Stimulated activated CD4-positive, alpha-beta T cell treated with anti-CD3 and anti-CD28 coated beads, Interleukin-2, amount 100 ng/mL, for 4 hours (primary cell): Measurements from ENCODE around the gene PER1.
"Not testable (repeated sequence)": the region's sequence is repeated elsewhere in the genome, so short reads cannot be mapped to it uniquely, and the experiment has no call there.

Source experiments
- DNase-seq: peaks from one replicate; pipeline ENCODE4 v3.0.0-alpha.2; 2020; ENCODE audit warnings: low read depth

PER1 gene

GRCh38 chr17:8173056-8173870 is 21.1 kb upstream of the PER1 start:
- peak; percentile 75 for DNase-seq

GRCh38 chr17:8170186-8170585 is 18.0 kb upstream of the PER1 start:
- DNase-seq, result not testable (repeated sequence)

DNA sequence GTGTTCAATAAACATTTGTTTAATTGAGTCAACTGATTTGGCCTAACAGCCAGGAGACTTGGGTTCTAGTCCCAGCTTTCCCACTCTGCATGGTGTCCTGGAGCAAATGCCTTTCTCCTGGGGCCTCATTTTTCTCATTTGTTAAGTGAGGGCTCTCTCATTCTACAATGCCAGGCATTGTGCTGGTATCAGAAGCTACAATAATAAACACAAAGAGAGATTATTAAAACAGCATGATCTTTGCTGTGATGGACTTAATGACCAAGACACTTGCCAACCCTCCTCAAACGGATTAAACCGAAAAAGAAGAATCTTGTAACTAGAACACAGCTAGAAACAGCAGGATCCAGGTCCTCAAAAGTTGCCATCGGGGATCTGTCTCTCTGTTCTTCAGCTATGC is 15.3 kb upstream of the PER1 start:
- DNase-seq, result no peak

GRCh38 chr17:8166731-8167130 is 14.5 kb upstream of the PER1 start:
- no peak for DNase-seq

DNA sequence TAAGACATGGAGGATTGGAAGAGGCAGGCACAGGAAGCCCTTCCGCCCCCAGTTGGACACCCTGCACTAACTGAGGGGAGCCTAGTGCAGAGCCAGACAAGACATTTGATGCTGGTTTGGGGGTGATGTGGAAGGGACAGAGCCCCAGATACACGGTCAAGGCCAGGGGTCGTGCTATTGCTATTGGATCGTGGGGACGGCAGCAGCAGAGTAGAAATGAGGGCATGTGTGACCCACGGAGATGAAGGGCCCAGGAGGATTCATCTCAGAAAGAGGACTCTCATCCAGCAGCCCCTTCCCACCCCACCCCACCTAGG is 12.6 kb upstream of the PER1 start:
- no peak for DNase-seq

GRCh38 chr17:8163978-8164814 is 12.0 kb upstream of the PER1 start:
- DNase-seq, result no peak

GRCh38 chr17:8162997-8163977 is 11.1 kb upstream of the PER1 start:
- no peak for DNase-seq

DNA sequence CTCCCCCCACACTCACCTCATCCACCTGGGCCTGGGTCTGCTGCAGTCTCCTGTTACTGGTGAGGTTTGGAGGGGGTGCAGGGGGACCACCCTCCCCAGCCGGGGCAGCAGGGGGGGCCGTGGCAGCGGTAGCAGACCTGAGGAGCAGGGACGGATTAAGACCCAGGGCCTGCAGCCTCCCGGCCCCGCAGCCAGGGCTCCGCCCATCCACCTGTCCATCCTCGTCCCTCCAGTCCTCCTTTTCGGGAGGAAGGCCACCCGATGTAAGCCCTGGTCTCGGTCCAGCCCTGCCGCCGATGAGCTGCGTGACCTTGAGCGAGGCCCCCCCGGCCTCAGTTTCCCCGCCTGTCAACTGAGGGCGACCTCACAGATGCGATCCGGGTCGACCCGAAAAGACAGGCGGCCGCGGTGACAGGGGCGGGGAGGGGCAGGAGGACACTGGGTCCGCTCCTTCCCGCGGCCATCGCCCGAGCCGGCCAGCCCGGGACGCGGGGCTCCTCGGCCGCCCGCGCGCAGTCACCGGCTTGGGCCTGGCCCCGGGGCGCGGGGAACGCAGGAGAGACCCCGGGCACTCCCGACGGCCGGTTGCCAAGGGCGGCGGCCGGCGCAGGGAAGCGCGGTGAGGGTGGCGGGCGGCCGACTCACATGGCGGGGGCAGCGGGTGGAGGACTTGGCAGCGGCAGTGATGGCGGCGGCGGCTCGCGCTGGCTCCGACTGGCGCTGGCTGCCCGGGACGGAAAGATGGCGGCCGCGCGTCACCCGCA is 10.2 kb upstream of the PER1 start, which contains the start of gene VAMP2:
VAMP2 (minus strand) TSS at position 716 of the 764 bp plus-strand sequence; CDS start at position 647, 69 bp downstream.
- peak; percentile 72 for DNase-seq

DNA sequence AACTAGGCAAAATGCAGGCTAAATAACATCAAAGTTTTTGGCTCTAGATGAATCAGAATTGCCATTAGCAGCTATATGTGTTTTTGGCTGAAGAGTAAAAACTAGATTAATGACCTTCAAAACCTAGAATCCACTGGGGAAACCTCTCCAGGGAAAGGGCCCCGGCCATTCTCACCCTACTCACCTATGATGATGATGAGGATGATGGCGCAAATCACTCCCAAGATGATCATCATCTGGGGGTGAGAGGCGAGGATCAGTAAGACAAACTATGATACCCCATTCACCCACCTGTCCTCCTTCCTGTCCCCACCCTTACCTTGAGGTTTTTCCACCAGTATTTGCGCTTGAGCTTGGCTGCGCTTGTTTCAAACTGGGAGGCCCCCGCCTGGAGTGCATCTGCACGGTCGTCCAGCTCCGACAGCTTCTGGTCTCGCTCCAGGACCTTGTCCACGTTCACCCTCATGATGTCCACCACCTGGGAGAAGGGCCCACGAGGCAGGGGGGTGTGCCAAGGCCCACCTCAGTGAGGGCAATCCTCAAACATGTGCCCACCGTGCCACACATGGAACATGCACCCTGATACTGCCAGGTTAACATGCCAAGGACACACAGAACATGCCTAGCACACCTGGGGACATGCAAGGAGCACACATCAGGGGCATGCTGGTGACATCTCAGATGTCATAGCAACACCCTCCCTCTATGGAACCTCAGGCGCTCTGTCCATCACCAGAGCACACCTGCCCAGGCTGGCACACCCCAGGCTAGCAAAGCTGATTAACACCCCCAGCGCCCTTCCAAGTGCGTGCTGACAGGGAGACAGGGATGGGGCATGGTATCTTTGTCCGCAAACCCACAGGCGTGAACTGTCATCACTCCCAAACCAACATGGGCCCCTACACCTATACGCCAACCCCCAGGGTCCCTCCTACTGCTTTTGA is 9.4 kb upstream of the PER1 start:
- no peak for DNase-seq

- no peak for DNase-seq
These were observed 8.6 kb upstream of the PER1 start for GRCh38 chr17:8160741-8161221.

- no peak for DNase-seq
These were observed 8.0 kb upstream of the PER1 start for GRCh38 chr17:8160224-8160577.

DNA sequence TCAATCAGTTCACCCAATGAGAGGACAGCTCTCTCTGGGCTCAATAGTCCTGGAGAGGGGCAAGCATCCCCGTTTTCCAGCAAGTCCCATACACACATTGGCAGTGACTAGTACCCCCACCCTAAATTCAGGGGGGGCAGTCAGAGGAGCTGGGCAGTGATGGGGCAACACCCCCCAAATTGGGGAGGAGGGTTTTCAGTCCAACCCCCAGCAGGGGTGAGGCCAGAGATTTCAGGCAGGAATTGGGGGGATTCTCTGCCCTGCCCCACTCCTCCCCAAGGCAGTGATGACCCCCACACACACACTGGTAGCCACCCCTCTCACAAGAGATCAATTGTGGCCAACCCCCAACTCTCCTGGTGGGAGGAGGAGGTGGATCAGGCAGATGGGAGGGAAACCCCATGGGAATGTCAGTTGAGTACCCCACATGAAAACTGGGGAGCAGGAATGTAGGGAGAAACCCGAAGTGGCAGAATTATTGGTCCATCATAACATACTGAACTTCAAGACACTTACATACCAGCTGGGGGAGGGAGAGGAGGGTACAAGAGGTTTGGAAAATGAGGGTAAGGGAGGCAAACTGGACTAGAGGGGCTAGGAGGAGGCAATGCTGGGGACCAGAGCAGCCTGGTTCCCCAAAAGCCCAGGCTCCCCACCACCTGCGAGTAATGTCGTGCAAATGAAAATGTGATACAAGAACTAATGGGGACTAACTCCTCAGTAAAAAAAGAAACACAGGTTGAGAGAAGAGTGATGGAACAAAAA is 7.4 kb upstream of the PER1 start:
- DNase-seq, result no peak

- no peak for DNase-seq
These were observed 6.8 kb upstream of the PER1 start for GRCh38 chr17:8159032-8159400.

DNA sequence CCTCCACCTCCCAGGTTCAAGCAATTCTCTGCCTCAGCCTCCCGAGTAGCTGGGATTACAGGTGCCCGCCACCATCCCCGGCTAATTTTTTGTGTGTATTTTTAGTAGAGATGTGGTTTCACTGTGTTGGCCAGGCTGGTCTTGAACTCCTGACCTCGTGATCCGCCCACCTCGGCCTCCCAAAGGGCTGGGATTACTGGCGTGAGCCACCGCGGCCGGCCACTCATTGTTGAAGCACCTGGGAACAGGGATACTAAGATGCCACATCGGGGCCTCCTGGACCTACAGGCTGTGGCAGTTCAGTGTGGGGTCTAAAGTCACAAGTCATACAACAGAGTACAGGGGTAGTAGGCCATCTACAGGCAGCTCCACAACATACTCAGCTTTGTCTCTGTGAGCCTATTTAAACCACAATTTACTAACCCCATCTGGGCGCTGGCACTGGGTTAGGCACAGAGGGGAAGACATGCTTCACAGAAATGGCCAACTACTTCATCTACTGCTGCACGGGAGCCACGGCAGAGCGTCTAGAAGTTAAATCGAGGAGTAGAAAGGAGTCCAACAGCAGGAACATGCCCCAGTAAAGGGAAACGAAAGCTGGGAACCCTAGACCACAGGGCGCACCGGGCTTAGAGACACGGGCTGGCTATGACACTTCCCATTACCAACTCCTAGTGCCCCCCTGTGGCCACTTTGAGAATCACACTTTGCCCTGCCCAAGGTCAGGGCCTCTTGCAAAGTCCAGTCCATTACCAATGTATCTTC is 6.2 kb upstream of the PER1 start:
- peak; percentile 75 for DNase-seq

DNA sequence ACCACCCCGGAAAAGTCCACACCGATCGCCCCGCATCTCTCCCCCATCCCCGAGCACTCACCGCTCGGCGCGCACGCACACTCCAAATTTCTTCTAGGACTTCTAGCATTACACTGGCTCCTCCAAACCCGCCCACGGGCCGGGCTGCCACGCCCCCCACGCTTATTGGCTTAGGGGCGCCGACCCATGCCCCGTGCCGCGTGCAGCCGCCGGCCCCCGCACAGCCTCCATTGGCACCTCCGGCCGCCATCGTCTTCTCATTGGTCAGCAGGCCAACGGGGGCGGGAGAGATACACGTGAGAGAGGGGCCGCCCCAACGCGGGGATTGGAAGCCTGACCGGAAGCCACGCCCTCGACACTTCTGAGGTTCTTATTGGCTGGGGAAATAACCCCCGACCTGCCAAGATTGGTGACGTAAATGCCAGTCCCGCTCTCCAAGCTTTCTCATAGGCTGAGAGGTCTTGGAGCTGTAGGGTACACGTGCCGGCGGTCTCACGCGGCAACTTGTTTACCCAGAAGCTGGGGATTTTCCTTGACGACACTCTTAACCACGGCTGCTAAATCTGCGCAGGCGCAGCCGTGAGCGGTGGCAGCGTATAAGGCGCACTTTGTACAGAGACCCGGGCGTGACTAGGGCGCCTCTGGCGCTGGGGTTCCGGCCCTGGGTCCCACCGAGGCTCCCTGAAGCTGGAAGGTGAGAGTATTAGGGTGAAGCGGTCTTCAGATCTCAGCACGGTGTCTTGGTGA is 4.2 kb upstream of the PER1 start:
- DNase-seq, result peak; percentile 100

DNA sequence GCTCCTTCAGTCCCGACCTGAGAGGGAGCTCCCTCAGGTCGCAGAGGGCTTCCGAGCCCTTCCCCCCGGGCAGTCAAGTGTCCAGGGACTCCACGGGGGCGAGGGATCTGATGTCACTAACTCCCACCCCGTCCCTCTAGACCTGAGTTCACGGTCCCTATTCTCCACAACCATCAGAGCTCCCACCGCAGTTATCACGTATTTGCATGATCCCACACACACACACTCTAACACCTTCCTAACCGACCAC is 3.7 kb upstream of the PER1 start:
- no peak for DNase-seq

DNA sequence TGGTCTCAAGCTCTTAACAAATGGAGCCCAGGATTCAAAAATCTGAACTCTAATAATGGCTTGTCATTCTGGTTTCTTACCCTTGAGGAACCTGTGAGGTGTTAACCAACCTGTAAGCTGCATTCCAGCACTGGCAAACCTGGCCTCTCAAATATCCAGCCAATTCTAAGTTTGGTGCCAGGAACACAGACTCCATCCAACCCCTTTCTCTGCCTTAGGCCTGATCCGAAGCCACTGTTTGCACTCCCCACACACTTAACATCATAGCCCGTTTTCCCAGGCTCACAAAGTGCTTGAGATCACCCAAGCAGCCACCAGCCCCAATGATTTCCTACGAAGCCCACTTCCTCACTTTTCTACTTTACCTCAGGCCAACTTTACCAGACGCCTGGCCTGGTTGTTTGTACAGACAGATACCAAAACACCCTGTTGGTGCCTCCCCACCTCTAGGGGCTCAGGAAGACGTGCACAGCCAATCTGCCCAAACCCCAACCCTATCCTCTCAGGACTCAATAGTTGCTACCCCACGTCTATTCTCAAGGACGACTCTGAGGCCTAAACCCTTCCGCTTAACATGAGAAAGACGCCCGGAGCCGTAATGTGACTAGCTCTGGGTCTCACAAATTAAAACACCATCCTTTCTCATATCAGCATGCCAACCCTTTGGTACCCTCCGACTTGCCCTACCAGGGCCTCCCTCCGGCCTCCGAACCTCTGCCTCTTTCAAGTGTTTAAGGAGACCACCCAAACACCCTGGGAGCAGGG is 3.2 kb upstream of the PER1 start:
- no peak for DNase-seq
